Gastrocnemius medialis (tissue), 4 donors: Measurements from ENCODE around the gene GPBP1. TPM values are rescaled to one million over a fixed set of nuclear protein-coding genes. Genes with fewer than 3 reads are reported as not detected.
"Not testable (repeated sequence)": the region's sequence is repeated elsewhere in the genome, so short reads cannot be mapped to it uniquely, and the experiment has no call there.

Source experiments
- ATAC-seq, 2 donors: fragments of 150-250 bp; one replicate each; pipeline ENCODE4 v1.9.1; 2016
- DNase-seq, 2 donors: peaks; one replicate each; pipeline ENCODE4 v3.0.0-alpha.2; 2019
- H3K27ac ChIP-seq, 4 donors: fragments of 200-600 bp; sonication (generic); 1 replicate in 1 of 4; 2 replicates in 3 of 4; pipeline ENCODE4 v1.5.1; 2016 to 2018; ENCODE audit warnings: mild to moderate bottlenecking in 2 of 4, moderate library complexity in 1 of 4
- H3K27me3 ChIP-seq, 3 donors: fragments of 200-600 bp; sonication (generic) in 2 of 3; 1 replicate in 1 of 3; 2 replicates in 2 of 3; pipeline versions ENCODE4 v1.5.1 to v1.6.0; 2016 to 2019; ENCODE audit warnings: mild to moderate bottlenecking in 1 of 3, moderate library complexity in 1 of 3
- H3K36me3 ChIP-seq, 2 donors: fragments of 200-600 bp; sonication (generic) in 1 of 2; one replicate each; pipeline ENCODE4 v1.5.1; 2017 to 2018
- H3K4me1 ChIP-seq, 2 donors: fragments of 200-600 bp; sonication (generic) in 1 of 2; one replicate each; pipeline ENCODE4 v1.5.1; 2016 to 2017; ENCODE audit warnings: mild to moderate bottlenecking in 2 of 2
- H3K4me3 ChIP-seq, 4 donors: fragments of 200-600 bp; sonication (generic) in 3 of 4; 1 replicate in 1 of 4; 2 replicates in 3 of 4; pipeline ENCODE4 v1.5.1; 2016 to 2019; ENCODE audit warnings: mild to moderate bottlenecking in 2 of 4
- H3K9me3 ChIP-seq, 3 donors: fragments of 200-600 bp; sonication (generic) in 2 of 3; 1 replicate in 1 of 3; 2 replicates in 2 of 3; pipeline ENCODE4 v1.5.1; 2016 to 2019
- POLR2A ChIP-seq, 2 donors: fragments of 450-650 bp; IDR thresholded peaks; one replicate each; pipeline ENCODE4 v1.6.1; 2017; ENCODE audit warnings: antibody characterized with exemption in 2 of 2, mild to moderate bottlenecking in 2 of 2, moderate library complexity in 2 of 2
- in situ Hi-C, 4 donors: fragments of 200-750 bp; cut with MboI; loops; one replicate each; pipeline versions ENCODE4 v1.15.0 to v1.8.0; 2017; ENCODE audit warnings: low sequenced_read_pairs in 4 of 4
- intact Hi-C: fragments of 100-400 bp; cut with DNase I; formaldehyde crosslinking; loops from one replicate; pipeline ENCODE4 v1.15.1; 2023; ENCODE audit warnings: low total_unique reads
- total RNA-seq, 4 donors: library from RNA; depleted of rRNA; stranded (reverse); fragments of >200 nt; gene quantifications; one replicate each; pipeline versions ENCODE4 v1.1.0 to v1.2.3, GENCODE V29; 2016
- TF ChIP-seq, protein P1 (sequence below), 5 experiments: fragments of 450-650 bp in 3 of 5; fragments of 200-600 bp in 2 of 5; sonication (generic) in 2 of 5; IDR thresholded peaks in 4 of 5; conservative IDR thresholded peaks in 1 of 5; 1 replicate in 4 of 5; 2 replicates in 1 of 5; pipeline ENCODE4 v1.5.1; 2016 to 2019; ENCODE audit warnings: antibody characterized with exemption in 5 of 5, mild to moderate bottlenecking in 3 of 5, moderate library complexity in 3 of 5

The GPBP1 gene
- total RNA-seq, 4 donors from 2014 or later, result 40.4 to 58.0 (median 50.5) TPM

DNA sequence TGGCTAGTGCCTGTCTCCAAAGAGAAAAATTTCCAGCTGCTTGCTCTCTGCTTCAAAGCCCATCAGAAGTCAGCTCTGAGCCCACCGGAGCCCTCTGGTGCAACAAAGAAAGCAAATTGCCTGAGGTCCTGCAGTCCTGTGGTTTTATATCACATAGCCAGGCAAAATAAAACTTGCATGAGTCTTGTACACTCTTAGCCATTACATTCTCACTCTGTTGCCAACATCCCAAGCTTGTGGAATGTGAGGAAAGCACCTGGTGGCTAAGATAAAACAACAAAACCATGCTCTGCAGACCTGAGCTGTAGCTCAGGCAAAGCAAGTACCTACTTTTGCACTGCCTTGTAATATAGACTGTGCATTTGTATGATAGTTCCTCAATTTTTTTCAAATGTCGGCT is 133.7 kb downstream of the GPBP1 start:
- in situ Hi-C loops, result loop anchor here in 3 of 4 donors (10.0 to 25.0 kb wide), 4 partner anchors 477 to 1157 kb away; partner anchors contain the start of gene PLK2 (in 1 of the 3)
- intact Hi-C loops, result no loop called here
- DNase-seq, result no peak
- H3K36me3 ChIP-seq, result no peaks in the 10 kb centered on the region
- no peak overlapping the region for H3K4me3 ChIP-seq
- ATAC-seq, result no peak
- no peaks in the 10 kb centered on the region for H3K9me3 ChIP-seq
- H3K27me3 ChIP-seq, result no peaks in the 10 kb centered on the region
- no peak overlapping the region for H3K27ac ChIP-seq
- TF ChIP-seq POLR2A (IDR thresholded peaks at IDR 0.05), result no peak
- TF ChIP-seq, protein P1, sequence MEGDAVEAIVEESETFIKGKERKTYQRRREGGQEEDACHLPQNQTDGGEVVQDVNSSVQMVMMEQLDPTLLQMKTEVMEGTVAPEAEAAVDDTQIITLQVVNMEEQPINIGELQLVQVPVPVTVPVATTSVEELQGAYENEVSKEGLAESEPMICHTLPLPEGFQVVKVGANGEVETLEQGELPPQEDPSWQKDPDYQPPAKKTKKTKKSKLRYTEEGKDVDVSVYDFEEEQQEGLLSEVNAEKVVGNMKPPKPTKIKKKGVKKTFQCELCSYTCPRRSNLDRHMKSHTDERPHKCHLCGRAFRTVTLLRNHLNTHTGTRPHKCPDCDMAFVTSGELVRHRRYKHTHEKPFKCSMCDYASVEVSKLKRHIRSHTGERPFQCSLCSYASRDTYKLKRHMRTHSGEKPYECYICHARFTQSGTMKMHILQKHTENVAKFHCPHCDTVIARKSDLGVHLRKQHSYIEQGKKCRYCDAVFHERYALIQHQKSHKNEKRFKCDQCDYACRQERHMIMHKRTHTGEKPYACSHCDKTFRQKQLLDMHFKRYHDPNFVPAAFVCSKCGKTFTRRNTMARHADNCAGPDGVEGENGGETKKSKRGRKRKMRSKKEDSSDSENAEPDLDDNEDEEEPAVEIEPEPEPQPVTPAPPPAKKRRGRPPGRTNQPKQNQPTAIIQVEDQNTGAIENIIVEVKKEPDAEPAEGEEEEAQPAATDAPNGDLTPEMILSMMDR (IDR thresholded peaks at IDR 0.05 in 4 of 5, conservative IDR thresholded peaks at IDR 0.05 in 1 of 5), result no peak
- H3K4me1 ChIP-seq, result no peaks in the 10 kb centered on the region

DNA sequence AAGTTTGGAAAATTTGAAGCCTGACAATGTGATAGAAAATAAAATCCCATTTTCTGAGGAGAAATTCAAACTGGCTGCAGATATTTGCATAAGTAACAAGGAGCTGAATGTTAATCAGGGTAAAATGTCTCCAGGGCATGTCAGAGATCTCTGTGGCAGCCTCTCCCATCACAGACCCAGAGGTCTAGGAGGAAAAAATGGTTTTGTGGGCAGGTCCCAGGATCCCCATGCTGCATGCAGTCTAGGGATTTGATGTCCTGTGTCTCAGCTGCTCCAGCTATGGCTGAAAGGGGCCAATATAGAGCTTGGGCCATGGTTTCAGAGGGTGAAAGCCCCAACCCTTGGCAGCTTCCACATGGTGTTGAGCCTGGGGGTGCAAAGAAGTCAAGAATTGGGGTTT is 135.2 kb downstream of the GPBP1 start:
- H3K36me3 ChIP-seq, ATAC-seq, H3K27me3 ChIP-seq, DNase-seq, H3K4me1 ChIP-seq, intact Hi-C loops, H3K9me3 ChIP-seq, H3K27ac ChIP-seq, H3K4me3 ChIP-seq: not testable (repeated sequence)
- in situ Hi-C loops, result loop anchor here in 3 of 4 donors (10.0 to 25.0 kb wide), 4 partner anchors 476 to 1156 kb away; partner anchors contain the start of gene PLK2 (in 1 of the 3)

DNA sequence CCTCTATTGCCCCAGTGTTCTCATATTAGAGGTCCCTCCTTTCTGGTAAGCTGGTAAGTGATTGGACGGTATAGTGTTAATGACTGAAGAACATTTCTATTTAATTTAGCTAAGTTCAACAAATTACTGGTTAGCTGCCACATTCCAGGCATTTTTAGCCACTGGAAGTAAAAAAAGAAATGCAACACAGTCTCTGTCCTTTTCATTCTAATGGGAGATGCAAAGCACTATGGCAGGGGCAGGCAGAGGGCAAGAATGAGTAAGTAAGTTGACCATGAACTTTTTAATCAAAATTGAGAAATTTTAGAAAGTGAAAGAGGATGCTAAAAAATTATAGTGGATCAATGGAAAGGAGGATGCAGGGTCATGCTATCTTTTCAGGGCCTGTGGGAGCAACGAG is 137.4 kb downstream of the GPBP1 start:
- H3K27me3 ChIP-seq, result no peaks in the 10 kb centered on the region
- no peak overlapping the region for H3K4me3 ChIP-seq
- TF ChIP-seq, protein P1 (IDR thresholded peaks at IDR 0.05 in 4 of 5, conservative IDR thresholded peaks at IDR 0.05 in 1 of 5), result no peak
- no peak for TF ChIP-seq POLR2A (IDR thresholded peaks at IDR 0.05)
- no peaks in the 10 kb centered on the region for H3K36me3 ChIP-seq
- no peaks in the 10 kb centered on the region for H3K4me1 ChIP-seq
- no peak for DNase-seq
- no peak overlapping the region for H3K27ac ChIP-seq
- intact Hi-C loops (no loop called here), in situ Hi-C loops (loop anchor here in 2 of 4 donors (25.0 kb wide), 2 partner anchors 476 to 576 kb away; no protein-coding TSS in a partner anchor)
- no peak for ATAC-seq
- H3K9me3 ChIP-seq, result no peaks in the 10 kb centered on the region

DNA sequence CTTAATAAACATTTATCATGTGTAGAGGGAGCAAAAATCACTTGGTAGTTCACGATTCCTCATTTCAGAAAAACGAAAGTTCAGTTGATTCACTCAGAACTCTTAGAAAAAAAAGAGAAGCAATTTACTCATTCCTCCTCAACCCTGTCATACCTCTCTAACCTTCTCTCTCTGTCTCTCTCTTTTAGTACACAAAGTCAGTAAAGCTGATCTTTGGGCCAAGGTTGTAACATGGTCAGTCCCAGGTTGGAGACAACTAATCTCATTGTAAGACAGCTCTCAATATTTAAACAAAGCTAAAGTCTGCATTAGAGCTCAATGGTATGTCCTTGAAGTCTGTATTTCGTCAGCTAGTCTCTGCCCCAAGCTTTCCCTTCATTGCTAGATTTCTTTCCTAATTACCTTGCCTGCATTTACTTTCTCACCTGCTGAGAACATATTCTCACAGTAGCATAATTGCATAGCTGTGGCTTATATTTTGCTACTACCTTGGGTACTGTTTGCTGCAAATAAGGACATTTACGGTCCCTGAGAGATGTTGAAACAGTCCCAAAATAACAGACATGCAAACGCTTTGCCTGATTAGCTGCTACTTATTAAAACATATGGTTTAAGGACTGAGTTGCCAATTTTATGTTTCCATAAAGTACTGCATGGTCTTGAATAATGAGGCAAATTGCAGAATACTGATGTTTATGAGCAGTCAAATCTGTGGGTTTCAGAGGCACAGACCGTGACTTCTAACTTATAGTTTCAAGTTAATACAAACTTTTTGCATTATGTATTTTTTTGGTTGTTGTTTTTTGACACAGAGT is 138.3 kb downstream of the GPBP1 start:
- H3K36me3 ChIP-seq, result no peaks in the 10 kb centered on the region
- H3K9me3 ChIP-seq, result no peaks in the 10 kb centered on the region
- ATAC-seq, result no peak
- intact Hi-C loops, result no loop called here
- no peaks in the 10 kb centered on the region for H3K27me3 ChIP-seq
- in situ Hi-C loops, result loop anchor here in 2 of 4 donors (25.0 kb wide), 2 partner anchors 475 to 575 kb away; no protein-coding TSS in a partner anchor
- no peak overlapping the region for H3K27ac ChIP-seq
- TF ChIP-seq, protein P1 (IDR thresholded peaks at IDR 0.05 in 4 of 5, conservative IDR thresholded peaks at IDR 0.05 in 1 of 5), result no peak
- TF ChIP-seq POLR2A (IDR thresholded peaks at IDR 0.05), result no peak
- DNase-seq, result no peak
- H3K4me3 ChIP-seq, result no peak overlapping the region
- no peaks in the 10 kb centered on the region for H3K4me1 ChIP-seq

DNA sequence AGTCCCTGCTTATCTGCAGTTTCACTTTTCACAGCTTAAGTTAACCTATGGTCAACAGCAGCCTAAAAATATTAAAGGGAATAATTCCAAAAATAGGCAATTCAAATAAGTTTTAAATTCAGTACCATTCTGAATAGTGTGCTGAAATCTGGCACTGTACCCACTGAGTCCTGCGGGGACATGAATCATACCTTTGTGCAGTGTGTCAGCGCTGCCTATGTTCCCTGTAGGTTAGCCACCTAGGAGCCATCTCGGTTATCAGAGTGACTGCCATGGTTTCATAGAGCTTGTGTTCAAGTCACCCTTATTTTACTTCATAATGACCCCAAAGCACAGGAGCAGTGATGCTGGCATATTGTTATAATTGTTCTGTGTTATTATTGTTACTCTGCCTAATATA is 139.9 kb downstream of the GPBP1 start:
- H3K27ac ChIP-seq, result no peak overlapping the region
- H3K27me3 ChIP-seq, result no peaks in the 10 kb centered on the region
- DNase-seq, result no peak
- no peak for ATAC-seq
- H3K36me3 ChIP-seq, result no peaks in the 10 kb centered on the region
- no peaks in the 10 kb centered on the region for H3K4me1 ChIP-seq
- no peaks in the 10 kb centered on the region for H3K9me3 ChIP-seq
- intact Hi-C loops (no loop called here), in situ Hi-C loops (loop anchor here in 2 of 4 donors (25.0 kb wide), 2 partner anchors 474 to 574 kb away; no protein-coding TSS in a partner anchor)
- no peak for TF ChIP-seq POLR2A (IDR thresholded peaks at IDR 0.05)
- TF ChIP-seq, protein P1 (IDR thresholded peaks at IDR 0.05 in 4 of 5, conservative IDR thresholded peaks at IDR 0.05 in 1 of 5), result no peak
- no peak overlapping the region for H3K4me3 ChIP-seq
